Common myeloid progenitor, CD34-positive (primary cell): Measurements from ENCODE around the gene SNTA1.
"Not testable (repeated sequence)": the region's sequence is repeated elsewhere in the genome, so short reads cannot be mapped to it uniquely, and the experiment has no call there.

Source experiments
- CTCF ChIA-PET: fragments of 350-600 bp; sonication (Branson Sonifier 250); formaldehyde crosslinking; loops from one replicate; lab custom pipeline; 2021; ENCODE audit warnings: antibody characterized with exemption; lab: Charles Lee
- POLR2A ChIA-PET: fragments of 350-600 bp; sonication (Branson Sonifier 250); formaldehyde crosslinking; loops from one replicate; lab custom pipeline; 2021; ENCODE audit warnings: antibody characterized with exemption; lab: Charles Lee
- DNase-seq, 3 donors: peaks; one replicate each; pipeline versions ENCODE4 v3.0.0 to v3.0.0-alpha.2; 2013
- H3K27ac ChIP-seq, 2 experiments: 1 replicate in 1 of 2; 2 replicates in 1 of 2; pipeline ENCODE4 v1.7.0; 2013; ENCODE audit warnings: inconsistent platforms in 2 of 2, low read length in 2 of 2, mild to moderate bottlenecking in 2 of 2, low read depth in 1 of 2, moderate library complexity in 1 of 2; ENCODE audit not compliant: severe bottlenecking in 2 of 2, insufficient read depth in 1 of 2, poor library complexity in 1 of 2
- H3K27me3 ChIP-seq, 5 experiments: replicated peaks in 2 of 5; 1 replicate in 3 of 5; 2 replicates in 2 of 5; pipeline versions ENCODE4 v1.6.1 to v1.7.0; 2013; ENCODE audit warnings: low read length in 4 of 5, mild to moderate bottlenecking in 2 of 5, moderate library complexity in 2 of 5, inconsistent platforms in 1 of 5; ENCODE audit not compliant: insufficient read depth in 5 of 5, control insufficient read depth in 4 of 5
- H3K36me3 ChIP-seq, 4 experiments: 1 replicate in 2 of 4; 2 replicates in 2 of 4; pipeline versions ENCODE4 v1.6.1 to v1.7.0; 2013; ENCODE audit warnings: low read length in 3 of 4, control low read depth in 1 of 4, mild to moderate bottlenecking in 1 of 4; ENCODE audit not compliant: control insufficient read depth in 4 of 4, insufficient read depth in 4 of 4
- H3K4me1 ChIP-seq, 4 experiments: 1 replicate in 3 of 4; 2 replicates in 1 of 4; pipeline versions ENCODE4 v1.6.1 to v1.7.1; 2013; ENCODE audit warnings: low read length in 3 of 4, mild to moderate bottlenecking in 3 of 4, control low read depth in 1 of 4, inconsistent platforms in 1 of 4, moderate library complexity in 1 of 4; ENCODE audit not compliant: control insufficient read depth in 4 of 4, insufficient read depth in 4 of 4; ENCODE audit errors: control extremely low read depth in 1 of 4
- H3K4me3 ChIP-seq, 7 experiments: 1 replicate in 4 of 7; 2 replicates in 3 of 7; pipeline versions ENCODE4 v1.5.1 to v1.7.0; 2013; ENCODE audit warnings: mild to moderate bottlenecking in 7 of 7, low read length in 6 of 7, moderate library complexity in 6 of 7, inconsistent platforms in 2 of 7, low read depth in 2 of 7, control low read depth in 1 of 7; ENCODE audit not compliant: insufficient read depth in 4 of 7, control insufficient read depth in 1 of 7; ENCODE audit errors: extremely low read depth in 1 of 7
- H3K9me3 ChIP-seq, 5 experiments: 1 replicate in 4 of 5; 2 replicates in 1 of 5; pipeline versions ENCODE4 v1.6.1 to v1.7.1; 2013; ENCODE audit warnings: low read length in 4 of 5, mild to moderate bottlenecking in 2 of 5, inconsistent platforms in 1 of 5, low read depth in 1 of 5, moderate library complexity in 1 of 5; ENCODE audit not compliant: control insufficient read depth in 4 of 5, insufficient read depth in 2 of 5; ENCODE audit errors: control extremely low read depth in 1 of 5
- WGBS: methylation state at CpG from one replicate; pipeline ENCODE4 v1.1.5; 2013; ENCODE audit not compliant: insufficient coverage; 5-methylcytosine and 5-hydroxymethylcytosine counted together

The SNTA1 gene

GRCh38 chr20:33441142-33441955 lies 2.2 kb downstream of the SNTA1 start:
- DNase-seq, result no peak
- ChIA-PET CTCF (interaction anchor here (1.1 kb wide), 1 partner anchor 12 kb away, joined by 3 read pairs; no protein-coding TSS in a partner anchor), POLR2A (no interaction called here)
- Histone ChIP-seq H3K4me1 (peaks cover 0 to 18% (median 15%) of the 10 kb centered on the region in 4 experiments), H3K27me3 (peaks cover 0 to 10% (median 0%) of the 10 kb centered on the region in 5 experiments), H3K27ac (no peak overlapping the region), H3K36me3 (no peaks in the 10 kb centered on the region), H3K9me3 (no peaks in the 10 kb centered on the region), H3K4me3 (no peak overlapping the region)
- 87% methylated on average over 5 of the region's 7 CpGs for WGBS

GRCh38 chr20:33440562-33440961 lies 3.0 kb downstream of the SNTA1 start:
- WGBS, result 100% methylated on average over 4 of the region's 7 CpGs
- H3K27ac ChIP-seq, H3K4me3 ChIP-seq, H3K9me3 ChIP-seq, POLR2A ChIA-PET, H3K36me3 ChIP-seq, CTCF ChIA-PET, H3K27me3 ChIP-seq, DNase-seq: not testable (repeated sequence)
- H3K4me1 ChIP-seq, result peaks cover 0 to 17% (median 15%) of the 10 kb centered on the region in 4 experiments

GRCh38 chr20:33438481-33438880 lies 5.1 kb downstream of the SNTA1 start:
- CTCF ChIA-PET, result interaction anchor here (0.5 kb wide), 1 partner anchor 30 kb away, joined by 3 read pairs; no protein-coding TSS in a partner anchor
- WGBS, result no CpG with 5 or more reads among the region's 2 CpGs
- Histone ChIP-seq H3K4me3 (no peak overlapping the region), H3K27me3 (peaks cover 0 to 10% (median 0%) of the 10 kb centered on the region in 5 experiments), H3K4me1 (peaks cover 0 to 7% (median 6%) of the 10 kb centered on the region in 4 experiments), H3K36me3 (no peaks in the 10 kb centered on the region), H3K9me3 (no peaks in the 10 kb centered on the region), H3K27ac (no peak overlapping the region)
- peak in 2 of 3 donors; percentile 49 to 51 for DNase-seq
- POLR2A ChIA-PET, result no interaction called here

GRCh38 chr20:33437141-33437911 lies 6.2 kb downstream of the SNTA1 start:
- CTCF ChIA-PET, result no interaction called here
- no peaks in the 10 kb centered on the region for H3K9me3 ChIP-seq
- H3K36me3 ChIP-seq, result no peaks in the 10 kb centered on the region
- POLR2A ChIA-PET, result no interaction called here
- no peak for DNase-seq
- no peak overlapping the region for H3K4me3 ChIP-seq
- WGBS, result 95% methylated on average over 9 of the region's 12 CpGs
- H3K27ac ChIP-seq, result no peak overlapping the region
- no peaks in the 10 kb centered on the region for H3K4me1 ChIP-seq
- H3K27me3 ChIP-seq, result peaks cover 0 to 1% (median 0%) of the 10 kb centered on the region in 5 experiments

- ChIA-PET CTCF (no interaction called here), POLR2A (no interaction called here)
- Histone ChIP-seq H3K27me3 (no peaks in the 10 kb centered on the region), H3K36me3 (no peaks in the 10 kb centered on the region), H3K27ac (no peak overlapping the region), H3K4me1 (no peaks in the 10 kb centered on the region), H3K4me3 (no peak overlapping the region), H3K9me3 (no peaks in the 10 kb centered on the region)
- 94% methylated on average over 5 of the region's 5 CpGs for WGBS
- no peak for DNase-seq
Observed at GRCh38 chr20:33434434-33434833, 9.1 kb downstream of the SNTA1 start.

- 96% methylated on average over 8 of the region's 8 CpGs for WGBS
- Histone ChIP-seq H3K4me1 (no peaks in the 10 kb centered on the region), H3K4me3 (no peak overlapping the region), H3K27ac (no peak overlapping the region), H3K36me3 (no peaks in the 10 kb centered on the region), H3K9me3 (no peaks in the 10 kb centered on the region), H3K27me3 (no peaks in the 10 kb centered on the region)
- no peak for DNase-seq
- POLR2A ChIA-PET, result no interaction called here
- CTCF ChIA-PET, result no interaction called here
Observed at GRCh38 chr20:33433465-33434234, 9.9 kb downstream of the SNTA1 start.
